Panc1 (cell line): ENCODE results near the gene BATF2. TPM values are rescaled to one million over a fixed set of nuclear protein-coding genes. Genes with fewer than 3 reads are reported as not detected.

Experiments
- ATAC-seq: fragments of 200-7000 bp; cut with Tn5 transposase; 2 replicates; pipeline ENCODE4 v1.9.1; 2020; ENCODE audit warnings: mild to moderate bottlenecking, moderate library complexity
- BruUV-seq: library from RNA; stranded (reverse); fragments of 400-500 nt; replicated peaks from 2 replicates; lab custom pipeline; 2021; lab: Mats Ljungman, UMichigan
- CTCF ChIA-PET: fragments of 300-600 bp; sonication (Branson Sonifier 250); formaldehyde crosslinking; loops from one replicate; lab custom pipeline; 2022; ENCODE audit warnings: antibody characterized with exemption; lab: Charles Lee
- POLR2A ChIA-PET: fragments of 300-600 bp; sonication (Branson Sonifier 250); formaldehyde crosslinking; loops from one replicate; lab custom pipeline; 2022; ENCODE audit warnings: antibody characterized with exemption; lab: Charles Lee
- DNase-seq: peaks from one replicate; pipeline ENCODE4 v3.0.0-alpha.2; 2010; ENCODE audit warnings: low read depth, low spot score
- H3K27ac ChIP-seq: 2 replicates; pipeline ENCODE4 v1.5.1; 2011; ENCODE audit warnings: mild to moderate bottlenecking, low read length, inconsistent platforms
- H3K27me3 ChIP-seq: fragments of 200-500 bp; sonication (Bioruptor generic); 2 replicates; pipeline ENCODE4 v1.6.0; 2014; ENCODE audit warnings: low read length, inconsistent platforms; ENCODE audit not compliant: control insufficient read depth, insufficient read depth
- H3K36me3 ChIP-seq: fragments of 200-500 bp; sonication (Bioruptor generic); 2 replicates; pipeline ENCODE4 v1.5.1; 2014; ENCODE audit warnings: inconsistent platforms, mild to moderate bottlenecking, low read length, moderate library complexity; ENCODE audit not compliant: control insufficient read depth, insufficient read depth
- H3K4me1 ChIP-seq: 2 replicates; pipeline ENCODE4 v1.5.1; 2011; ENCODE audit warnings: inconsistent platforms, mild to moderate bottlenecking, low read length, moderate library complexity; ENCODE audit not compliant: control insufficient read depth, insufficient read depth
- H3K4me3 ChIP-seq, 2 experiments: 2 replicates each; pipeline ENCODE4 v1.5.1; 2011 to 2012; ENCODE audit warnings: low read depth in 2 of 2, low read length in 2 of 2, mild to moderate bottlenecking in 2 of 2, inconsistent platforms in 1 of 2, moderate library complexity in 1 of 2
- H3K9me3 ChIP-seq: fragments of 200-500 bp; sonication (Bioruptor generic); 2 replicates; pipeline ENCODE4 v1.5.1; 2014; ENCODE audit warnings: low read depth, mild to moderate bottlenecking, inconsistent platforms, low read length, moderate library complexity; ENCODE audit not compliant: control insufficient read depth, insufficient read depth
- POLR2AphosphoS5 ChIP-seq: IDR thresholded peaks from 2 replicates; pipeline ENCODE4 v1.6.1; 2012; ENCODE audit warnings: mild to moderate bottlenecking, low read depth, low read length, moderate library complexity
- SIN3A ChIP-seq: IDR thresholded peaks from 2 replicates; pipeline ENCODE4 v1.6.1; 2012; ENCODE audit warnings: low read depth, mild to moderate bottlenecking, low read length, moderate library complexity, borderline replicate concordance; ENCODE audit not compliant: insufficient read depth
- TCF7L2 ChIP-seq: IDR thresholded peaks from 2 replicates; pipeline ENCODE4 v1.6.1; 2011; ENCODE audit warnings: mild to moderate bottlenecking, low read depth, low read length, inconsistent platforms
- in situ Hi-C: cut with HindIII; loops from 2 replicates; pipeline ENCODE4 v1.10.0; 2016; ENCODE audit warnings: low sequenced_read_pairs, low pct_unique_long_range_greater_than_20kb
- intact Hi-C: fragments of 100-400 bp; cut with micrococcal nuclease; formaldehyde crosslinking; loops from one replicate; pipeline ENCODE4 v1.10.0; 2022; ENCODE audit not compliant: unreplicated experiment
- total RNA-seq: library from RNA; stranded (reverse); gene quantifications from one replicate; pipeline ENCODE4 v1.2.1, GENCODE V29; 2021; ENCODE audit not compliant: unreplicated experiment
- TF ChIP-seq, protein P1 (sequence below): fragments of 450-650 bp; IDR thresholded peaks from 2 replicates; pipeline ENCODE4 v1.5.1; 2017; ENCODE audit warnings: mild to moderate bottlenecking
- TF ChIP-seq, protein P2 (sequence below), 2 experiments: IDR thresholded peaks; 2 replicates each; pipeline ENCODE4 v1.6.1; 2011 to 2012; ENCODE audit warnings: low read depth in 2 of 2, control low read depth in 1 of 2, low read length in 1 of 2, mild to moderate bottlenecking in 1 of 2, moderate library complexity in 1 of 2; ENCODE audit not compliant: insufficient read depth in 1 of 2

The BATF2 gene
- total RNA-seq, 1 experiment from 2014 or later = 1.6 TPM

DNA sequence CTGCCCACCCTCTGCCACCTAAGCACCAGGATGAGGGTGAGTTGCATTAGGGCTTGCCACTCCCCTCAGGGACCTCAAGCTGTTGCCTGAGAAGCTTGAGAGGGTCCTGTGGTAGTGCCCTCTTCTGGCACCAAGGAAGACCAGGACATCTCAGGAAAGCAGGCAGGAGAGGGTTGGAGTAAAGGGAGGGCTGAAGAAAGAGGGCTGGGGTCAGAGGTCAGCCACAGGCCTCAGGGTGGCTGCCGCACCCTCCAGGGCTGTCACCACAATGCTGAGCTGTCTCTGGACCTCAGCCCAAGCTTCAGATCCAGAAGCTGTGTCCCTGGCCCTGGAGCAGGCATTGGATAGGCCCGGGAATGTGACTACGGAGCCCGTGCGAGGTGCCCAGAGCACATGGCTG lies 48.3 kb upstream of the BATF2 start:
- ATAC-seq (no peak), DNase-seq (no peak)
- BruUV-seq = no TSS peak
- no peak overlapping the region for H3K27ac ChIP-seq
- no peaks in the 10 kb centered on the region for H3K36me3 ChIP-seq
- TF ChIP-seq TCF7L2 (no peak), POLR2AphosphoS5 (no peak), SIN3A (no peak)
- TF ChIP-seq, protein P1, sequence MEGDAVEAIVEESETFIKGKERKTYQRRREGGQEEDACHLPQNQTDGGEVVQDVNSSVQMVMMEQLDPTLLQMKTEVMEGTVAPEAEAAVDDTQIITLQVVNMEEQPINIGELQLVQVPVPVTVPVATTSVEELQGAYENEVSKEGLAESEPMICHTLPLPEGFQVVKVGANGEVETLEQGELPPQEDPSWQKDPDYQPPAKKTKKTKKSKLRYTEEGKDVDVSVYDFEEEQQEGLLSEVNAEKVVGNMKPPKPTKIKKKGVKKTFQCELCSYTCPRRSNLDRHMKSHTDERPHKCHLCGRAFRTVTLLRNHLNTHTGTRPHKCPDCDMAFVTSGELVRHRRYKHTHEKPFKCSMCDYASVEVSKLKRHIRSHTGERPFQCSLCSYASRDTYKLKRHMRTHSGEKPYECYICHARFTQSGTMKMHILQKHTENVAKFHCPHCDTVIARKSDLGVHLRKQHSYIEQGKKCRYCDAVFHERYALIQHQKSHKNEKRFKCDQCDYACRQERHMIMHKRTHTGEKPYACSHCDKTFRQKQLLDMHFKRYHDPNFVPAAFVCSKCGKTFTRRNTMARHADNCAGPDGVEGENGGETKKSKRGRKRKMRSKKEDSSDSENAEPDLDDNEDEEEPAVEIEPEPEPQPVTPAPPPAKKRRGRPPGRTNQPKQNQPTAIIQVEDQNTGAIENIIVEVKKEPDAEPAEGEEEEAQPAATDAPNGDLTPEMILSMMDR = no peak
- TF ChIP-seq, protein P2, sequence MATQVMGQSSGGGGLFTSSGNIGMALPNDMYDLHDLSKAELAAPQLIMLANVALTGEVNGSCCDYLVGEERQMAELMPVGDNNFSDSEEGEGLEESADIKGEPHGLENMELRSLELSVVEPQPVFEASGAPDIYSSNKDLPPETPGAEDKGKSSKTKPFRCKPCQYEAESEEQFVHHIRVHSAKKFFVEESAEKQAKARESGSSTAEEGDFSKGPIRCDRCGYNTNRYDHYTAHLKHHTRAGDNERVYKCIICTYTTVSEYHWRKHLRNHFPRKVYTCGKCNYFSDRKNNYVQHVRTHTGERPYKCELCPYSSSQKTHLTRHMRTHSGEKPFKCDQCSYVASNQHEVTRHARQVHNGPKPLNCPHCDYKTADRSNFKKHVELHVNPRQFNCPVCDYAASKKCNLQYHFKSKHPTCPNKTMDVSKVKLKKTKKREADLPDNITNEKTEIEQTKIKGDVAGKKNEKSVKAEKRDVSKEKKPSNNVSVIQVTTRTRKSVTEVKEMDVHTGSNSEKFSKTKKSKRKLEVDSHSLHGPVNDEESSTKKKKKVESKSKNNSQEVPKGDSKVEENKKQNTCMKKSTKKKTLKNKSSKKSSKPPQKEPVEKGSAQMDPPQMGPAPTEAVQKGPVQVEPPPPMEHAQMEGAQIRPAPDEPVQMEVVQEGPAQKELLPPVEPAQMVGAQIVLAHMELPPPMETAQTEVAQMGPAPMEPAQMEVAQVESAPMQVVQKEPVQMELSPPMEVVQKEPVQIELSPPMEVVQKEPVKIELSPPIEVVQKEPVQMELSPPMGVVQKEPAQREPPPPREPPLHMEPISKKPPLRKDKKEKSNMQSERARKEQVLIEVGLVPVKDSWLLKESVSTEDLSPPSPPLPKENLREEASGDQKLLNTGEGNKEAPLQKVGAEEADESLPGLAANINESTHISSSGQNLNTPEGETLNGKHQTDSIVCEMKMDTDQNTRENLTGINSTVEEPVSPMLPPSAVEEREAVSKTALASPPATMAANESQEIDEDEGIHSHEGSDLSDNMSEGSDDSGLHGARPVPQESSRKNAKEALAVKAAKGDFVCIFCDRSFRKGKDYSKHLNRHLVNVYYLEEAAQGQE (IDR thresholded peaks at IDR 0.05; ENCODE audit: insufficient read depth in 1 of 2, low read depth in 2 of 2, low read length in 1 of 2) = no peak
- H3K4me3 ChIP-seq = no peak overlapping the region
- ChIA-PET CTCF (no interaction called here), POLR2A (no interaction called here)
- H3K27me3 ChIP-seq = no peaks in the 10 kb centered on the region
- no peaks in the 10 kb centered on the region for H3K9me3 ChIP-seq
- peaks cover 16% of the 10 kb centered on the region for H3K4me1 ChIP-seq
- in situ Hi-C loops (no loop called here), intact Hi-C loops (no loop called here)

DNA sequence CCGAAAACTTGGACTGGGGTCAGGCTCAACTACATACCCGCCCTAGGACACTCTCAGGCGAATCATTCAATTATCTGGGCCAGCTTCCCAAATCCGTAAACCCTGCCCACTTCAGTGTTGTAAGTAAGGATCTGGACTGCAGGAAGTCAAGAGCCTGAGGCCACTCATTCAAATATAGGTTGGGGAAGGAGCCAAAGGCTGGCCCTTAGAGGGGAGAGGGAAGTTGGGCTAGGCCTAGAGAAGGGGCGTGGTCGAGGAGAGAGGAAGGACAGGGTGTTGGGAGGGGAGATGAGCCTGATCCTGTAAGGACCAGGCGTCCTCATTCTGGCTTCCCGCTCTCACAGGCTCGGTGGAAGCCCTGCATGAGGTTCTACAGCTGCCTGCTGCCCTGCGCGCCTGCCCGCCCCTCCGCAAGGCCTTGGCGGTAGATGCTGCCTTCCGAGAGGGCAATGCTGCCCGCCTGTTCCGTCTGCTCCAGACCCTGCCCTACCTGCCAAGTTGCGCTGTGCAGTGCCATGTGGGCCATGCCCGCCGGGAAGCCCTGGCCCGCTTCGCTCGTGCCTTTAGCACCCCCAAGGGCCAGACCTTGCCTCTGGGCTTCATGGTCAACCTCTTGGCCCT lies 47.2 kb upstream of the BATF2 start:
- no peaks in the 10 kb centered on the region for H3K36me3 ChIP-seq
- no peak for ATAC-seq
- no peak overlapping the region for H3K27ac ChIP-seq
- intact Hi-C loops = no loop called here
- peaks cover 16% of the 10 kb centered on the region for H3K4me1 ChIP-seq
- ChIA-PET CTCF (interaction anchor here (0.6 kb wide), 1 partner anchor 22 kb away, joined by 5 read pairs; no protein-coding TSS in a partner anchor), POLR2A (no interaction called here)
- H3K9me3 ChIP-seq = no peaks in the 10 kb centered on the region
- in situ Hi-C loops = no loop called here
- H3K4me3 ChIP-seq = no peak overlapping the region
- no peak for DNase-seq
- BruUV-seq = no TSS peak
- TF ChIP-seq, protein P1 = no peak
- TF ChIP-seq TCF7L2 = no peak
- no peaks in the 10 kb centered on the region for H3K27me3 ChIP-seq
